ENCODE data around the gene SGCD.

SGCD gene

GRCh38 chr5:156331181-156331580 lies 4.2 kb downstream of the SGCD start:
- no peak overlapping the region for H2AFZ ChIP-seq (ENCODE audit: low read length)
- H3K36me3 ChIP-seq (ENCODE audit: insufficient read depth, low read length), result no peaks in the 10 kb centered on the region
- H3K4me3 ChIP-seq (ENCODE audit: low read length, poor library complexity, severe bottlenecking), result no peak overlapping the region
- H3F3A ChIP-seq (ENCODE audit: low read depth), result no peaks in the 10 kb centered on the region
- no peak overlapping the region for H3K4me2 ChIP-seq (ENCODE audit: low read depth, low read length, poor library complexity, severe bottlenecking)
- H3K9me2 ChIP-seq (replicated peaks; ENCODE audit: low read depth, low read length), result no peaks in the 10 kb centered on the region
- TF ChIP-seq EZH2phosphoT487 (IDR thresholded peaks at IDR 0.05; ENCODE audit: borderline replicate concordance), result no peak
- TF ChIP-seq, protein P1, sequence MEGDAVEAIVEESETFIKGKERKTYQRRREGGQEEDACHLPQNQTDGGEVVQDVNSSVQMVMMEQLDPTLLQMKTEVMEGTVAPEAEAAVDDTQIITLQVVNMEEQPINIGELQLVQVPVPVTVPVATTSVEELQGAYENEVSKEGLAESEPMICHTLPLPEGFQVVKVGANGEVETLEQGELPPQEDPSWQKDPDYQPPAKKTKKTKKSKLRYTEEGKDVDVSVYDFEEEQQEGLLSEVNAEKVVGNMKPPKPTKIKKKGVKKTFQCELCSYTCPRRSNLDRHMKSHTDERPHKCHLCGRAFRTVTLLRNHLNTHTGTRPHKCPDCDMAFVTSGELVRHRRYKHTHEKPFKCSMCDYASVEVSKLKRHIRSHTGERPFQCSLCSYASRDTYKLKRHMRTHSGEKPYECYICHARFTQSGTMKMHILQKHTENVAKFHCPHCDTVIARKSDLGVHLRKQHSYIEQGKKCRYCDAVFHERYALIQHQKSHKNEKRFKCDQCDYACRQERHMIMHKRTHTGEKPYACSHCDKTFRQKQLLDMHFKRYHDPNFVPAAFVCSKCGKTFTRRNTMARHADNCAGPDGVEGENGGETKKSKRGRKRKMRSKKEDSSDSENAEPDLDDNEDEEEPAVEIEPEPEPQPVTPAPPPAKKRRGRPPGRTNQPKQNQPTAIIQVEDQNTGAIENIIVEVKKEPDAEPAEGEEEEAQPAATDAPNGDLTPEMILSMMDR (conservative IDR thresholded peaks at IDR 0.05; ENCODE audit: low read length), result no peak
- H3K27me3 ChIP-seq (ENCODE audit: insufficient read depth, low read length, poor library complexity, severe bottlenecking), result no peaks in the 10 kb centered on the region
- no peaks in the 10 kb centered on the region for H3K4me1 ChIP-seq (ENCODE audit: insufficient read depth, low read length, poor library complexity, severe bottlenecking)
- no peaks in the 10 kb centered on the region for H3K9me3 ChIP-seq (ENCODE audit: insufficient read depth, low read depth, low read length)
- H3K79me2 ChIP-seq (ENCODE audit: insufficient read depth, low read length), result no peaks in the 10 kb centered on the region
- no peak overlapping the region for H3K9ac ChIP-seq (ENCODE audit: low read depth, low read length, poor library complexity, severe bottlenecking)
- H4K20me1 ChIP-seq (ENCODE audit: insufficient read depth, low read length, poor library complexity, severe bottlenecking), result no peaks in the 10 kb centered on the region

- Histone ChIP-seq H3K4me1 (ENCODE audit: insufficient read depth, low read length, poor library complexity, severe bottlenecking) (no peaks in the 10 kb centered on the region), H2AFZ (ENCODE audit: low read length) (no peak overlapping the region), H3F3A (ENCODE audit: low read depth) (no peaks in the 10 kb centered on the region), H3K36me3 (ENCODE audit: insufficient read depth, low read length) (no peaks in the 10 kb centered on the region), H3K9ac (ENCODE audit: low read depth, low read length, poor library complexity, severe bottlenecking) (no peak overlapping the region), H3K27me3 (ENCODE audit: insufficient read depth, low read length, poor library complexity, severe bottlenecking) (no peaks in the 10 kb centered on the region), H3K9me2 (replicated peaks; ENCODE audit: low read depth, low read length) (no peaks in the 10 kb centered on the region), H3K79me2 (ENCODE audit: insufficient read depth, low read length) (no peaks in the 10 kb centered on the region), H4K20me1 (ENCODE audit: insufficient read depth, low read length, poor library complexity, severe bottlenecking) (no peaks in the 10 kb centered on the region), H3K4me3 (ENCODE audit: low read length, poor library complexity, severe bottlenecking) (no peak overlapping the region), H3K4me2 (ENCODE audit: low read depth, low read length, poor library complexity, severe bottlenecking) (no peak overlapping the region), H3K9me3 (ENCODE audit: insufficient read depth, low read depth, low read length) (no peaks in the 10 kb centered on the region)
- TF ChIP-seq, protein P1 (conservative IDR thresholded peaks at IDR 0.05; ENCODE audit: low read length), result no peak
- no peak for TF ChIP-seq EZH2phosphoT487 (IDR thresholded peaks at IDR 0.05; ENCODE audit: borderline replicate concordance)
Measured at GRCh38 chr5:156331845-156332244, 4.9 kb downstream of the SGCD start.

DNA sequence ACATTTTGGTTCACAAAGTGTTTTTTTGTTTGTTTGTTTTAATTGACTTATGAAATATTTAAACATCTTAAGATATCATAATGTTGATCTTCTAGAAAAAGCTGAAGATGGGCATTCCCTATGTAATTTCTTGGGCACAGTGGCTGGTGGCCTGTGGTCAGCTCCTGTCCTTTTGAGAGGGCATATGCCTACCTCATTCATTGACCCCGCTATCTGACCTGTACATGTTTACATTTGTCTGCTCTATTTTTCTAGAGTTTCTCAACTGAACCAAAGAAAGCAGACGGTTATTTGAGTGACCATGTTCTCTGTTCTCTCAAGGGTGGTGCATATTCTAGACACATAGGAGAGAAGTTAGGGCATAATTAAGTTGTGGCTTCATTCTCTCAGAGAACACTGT lies 5.3 kb downstream of the SGCD start:
- Histone ChIP-seq H3K9ac (ENCODE audit: low read depth, low read length, poor library complexity, severe bottlenecking) (no peak overlapping the region), H4K20me1 (ENCODE audit: insufficient read depth, low read length, poor library complexity, severe bottlenecking) (no peaks in the 10 kb centered on the region), H3K4me1 (ENCODE audit: insufficient read depth, low read length, poor library complexity, severe bottlenecking) (no peaks in the 10 kb centered on the region), H3K4me3 (ENCODE audit: low read length, poor library complexity, severe bottlenecking) (no peak overlapping the region), H3K9me2 (replicated peaks; ENCODE audit: low read depth, low read length) (no peaks in the 10 kb centered on the region), H3F3A (ENCODE audit: low read depth) (no peaks in the 10 kb centered on the region), H3K9me3 (ENCODE audit: insufficient read depth, low read depth, low read length) (no peaks in the 10 kb centered on the region), H3K36me3 (ENCODE audit: insufficient read depth, low read length) (no peaks in the 10 kb centered on the region), H3K4me2 (ENCODE audit: low read depth, low read length, poor library complexity, severe bottlenecking) (no peak overlapping the region), H3K79me2 (ENCODE audit: insufficient read depth, low read length) (no peaks in the 10 kb centered on the region), H3K27me3 (ENCODE audit: insufficient read depth, low read length, poor library complexity, severe bottlenecking) (no peaks in the 10 kb centered on the region), H2AFZ (ENCODE audit: low read length) (no peak overlapping the region)
- TF ChIP-seq, protein P1 (conservative IDR thresholded peaks at IDR 0.05; ENCODE audit: low read length), result no peak

Measured in Loucy (cell line).